ENCODE results near the gene RHOD.

Gene RHOD

DNA sequence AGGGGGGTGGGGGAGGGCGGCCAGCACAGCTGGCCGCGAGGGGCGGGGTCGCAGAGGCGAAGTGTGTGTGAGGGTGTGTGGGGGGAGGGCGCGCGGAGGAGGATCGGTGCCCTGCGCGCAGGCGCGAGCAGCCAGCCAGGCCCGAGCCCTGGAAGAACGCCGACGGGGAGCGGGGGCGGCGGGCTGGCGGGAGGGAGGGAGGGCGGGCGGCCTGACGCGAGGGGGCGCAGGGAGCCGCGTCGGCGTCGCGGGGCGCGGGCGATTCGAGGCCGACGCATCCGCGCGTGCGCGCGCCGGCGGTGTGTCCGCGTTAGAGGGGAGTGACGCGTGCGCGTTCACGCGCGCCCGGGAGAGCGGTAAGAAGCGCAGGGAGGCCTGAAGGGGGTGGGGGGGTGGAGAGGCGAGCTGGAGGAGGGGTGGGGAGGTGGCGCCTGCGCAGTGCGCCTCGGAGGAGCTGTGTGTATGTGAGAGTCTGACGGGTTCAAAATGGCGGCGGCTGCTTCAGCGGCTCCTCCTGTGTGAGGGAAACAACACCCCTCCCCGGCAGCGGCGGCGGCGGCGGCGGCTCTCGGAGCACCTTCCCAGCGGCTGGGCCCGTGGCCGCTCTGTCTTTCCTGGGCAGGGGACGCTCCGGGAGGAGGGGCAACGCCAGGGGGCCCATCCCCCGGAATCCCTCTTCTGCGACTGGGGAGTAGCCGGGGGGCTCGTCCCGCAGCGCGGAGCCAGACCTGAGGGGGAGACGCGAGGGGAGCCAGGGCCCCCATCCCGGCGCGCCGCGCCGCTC is 62.3 kb downstream of the RHOD start, which contains the start of gene KDM2A:
TSS of gene KDM2A (plus strand) at position 463 of the 784 bp plus-strand sequence. CDS start 2,054 bp downstream, outside the sequence.
- peak; percentile 23 for TF ChIP-seq CTCF (IDR thresholded peaks at IDR 0.05)

- peak; percentile 26; the same call in 1 of the 2 replicates for TF ChIP-seq CTCF (IDR thresholded peaks at IDR 0.05)
Observed at GRCh38 chr11:67119585-67120391, 63.1 kb downstream of the RHOD start.

GRCh38 chr11:67120456-67120855 is 63.8 kb downstream of the RHOD start:
- no peak for TF ChIP-seq CTCF (IDR thresholded peaks at IDR 0.05)

GRCh38 chr11:67120881-67121710 is 64.4 kb downstream of the RHOD start:
- TF ChIP-seq CTCF (IDR thresholded peaks at IDR 0.05) = no peak

Measured in LNCAP (cell line).